Tibial nerve (tissue), 4 donors: ENCODE results near the gene CDPF1. TPM values are rescaled to one million over a fixed set of nuclear protein-coding genes. Genes with fewer than 3 reads are reported as not detected.

Experiments used
- DNase-seq, 2 donors: peaks; one replicate each; pipeline ENCODE4 v3.0.0-alpha.2; 2019; ENCODE audit warnings: low spot score in 2 of 2
- H3K27ac ChIP-seq, 4 donors: fragments of 200-600 bp; sonication (generic) in 3 of 4; one replicate each; pipeline ENCODE4 v1.5.1; 2017 to 2019; ENCODE audit warnings: mild to moderate bottlenecking in 1 of 4
- H3K27me3 ChIP-seq, 2 donors: fragments of 200-600 bp; sonication (generic) in 1 of 2; one replicate each; pipeline versions ENCODE4 v1.5.1 to v1.6.0; 2017 to 2019
- H3K36me3 ChIP-seq, 3 donors: fragments of 200-600 bp; sonication (generic); one replicate each; pipeline ENCODE4 v1.5.1; 2018 to 2019
- H3K4me1 ChIP-seq, 4 donors: fragments of 200-600 bp; sonication (generic) in 3 of 4; one replicate each; pipeline ENCODE4 v1.5.1; 2017 to 2019
- H3K4me3 ChIP-seq, 4 donors: fragments of 200-600 bp; sonication (generic) in 3 of 4; one replicate each; pipeline ENCODE4 v1.5.1; 2017 to 2019; ENCODE audit warnings: mild to moderate bottlenecking in 1 of 4, moderate library complexity in 1 of 4
- H3K9me3 ChIP-seq, 4 donors: fragments of 200-600 bp; sonication (generic) in 3 of 4; one replicate each; pipeline ENCODE4 v1.5.1; 2017 to 2019
- EP300 ChIP-seq, 2 donors: sonication (generic); formaldehyde crosslinking; IDR thresholded peaks; one replicate each; pipeline ENCODE4 v1.6.1; 2017; ENCODE audit warnings: antibody characterized with exemption in 2 of 2, mild to moderate bottlenecking in 1 of 2
- POLR2A ChIP-seq, 2 donors: fragments of 450-650 bp; IDR thresholded peaks; one replicate each; pipeline ENCODE4 v1.6.1; 2017; ENCODE audit warnings: antibody characterized with exemption in 2 of 2, mild to moderate bottlenecking in 2 of 2, moderate library complexity in 2 of 2
- WGBS, 2 donors: methylation state at CpG; one replicate each; pipeline ENCODE4 v1.1.5; 2018; 5-methylcytosine and 5-hydroxymethylcytosine counted together
- total RNA-seq, 4 donors: library from RNA; depleted of rRNA; stranded (reverse); fragments of >200 nt; gene quantifications; one replicate each; pipeline ENCODE4 v1.1.0, GENCODE V29; 2016
- TF ChIP-seq, protein P1 (sequence below), 5 experiments: fragments of 200-600 bp in 3 of 5; fragments of 450-650 bp in 2 of 5; sonication (generic) in 3 of 5; IDR thresholded peaks; one replicate each; pipeline ENCODE4 v1.5.1; 2016 to 2019; ENCODE audit warnings: antibody characterized with exemption in 5 of 5, mild to moderate bottlenecking in 3 of 5, moderate library complexity in 2 of 5

Gene CDPF1
- total RNA-seq, 4 donors from 2014 or later: 7.5 to 22.5 (median 17.4) TPM

DNA sequence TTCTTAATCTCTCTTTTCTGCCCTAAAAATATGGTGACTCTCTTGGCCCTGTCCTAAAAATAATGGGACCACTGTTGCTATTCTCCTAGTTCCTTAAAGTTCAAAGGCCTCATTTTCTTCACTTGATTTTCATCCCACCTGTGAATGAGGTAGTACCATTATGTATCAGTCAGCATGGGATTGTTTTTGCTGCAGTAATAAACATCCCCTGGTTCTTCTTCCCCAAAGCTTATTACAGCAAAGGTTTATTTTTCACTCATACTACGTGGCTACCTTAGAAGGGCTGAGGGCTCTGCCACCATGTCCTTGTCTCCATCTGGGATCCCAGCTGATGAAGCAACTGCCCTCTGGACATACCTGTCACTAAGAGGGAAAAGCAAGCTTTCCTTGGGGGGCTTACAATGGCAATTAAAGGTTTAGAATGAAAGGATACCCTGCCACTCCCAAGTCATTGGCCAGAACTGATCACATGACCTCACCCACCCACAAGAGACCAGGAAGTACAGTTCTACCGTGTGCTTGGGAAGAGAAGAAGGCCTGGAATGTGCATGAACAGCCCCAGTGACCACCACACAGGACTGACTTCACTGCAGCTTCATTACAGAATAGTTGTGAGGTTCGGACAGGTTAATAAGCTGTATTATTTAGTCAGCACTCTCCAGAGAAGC is 25.5 kb upstream of the CDPF1 start:
- Histone ChIP-seq H3K4me1 (peaks cover 0 to 1% (median 0%) of the 10 kb centered on the region in 4 donors), H3K9me3 (no peaks in the 10 kb centered on the region), H3K36me3 (peaks cover 0 to 98% (median 38%) of the 10 kb centered on the region in 3 donors), H3K27ac (no peak overlapping the region), H3K4me3 (no peak overlapping the region), H3K27me3 (no peaks in the 10 kb centered on the region)
- no peak for DNase-seq
- TF ChIP-seq EP300 (IDR thresholded peaks at IDR 0.05): no peak
- TF ChIP-seq, protein P1, sequence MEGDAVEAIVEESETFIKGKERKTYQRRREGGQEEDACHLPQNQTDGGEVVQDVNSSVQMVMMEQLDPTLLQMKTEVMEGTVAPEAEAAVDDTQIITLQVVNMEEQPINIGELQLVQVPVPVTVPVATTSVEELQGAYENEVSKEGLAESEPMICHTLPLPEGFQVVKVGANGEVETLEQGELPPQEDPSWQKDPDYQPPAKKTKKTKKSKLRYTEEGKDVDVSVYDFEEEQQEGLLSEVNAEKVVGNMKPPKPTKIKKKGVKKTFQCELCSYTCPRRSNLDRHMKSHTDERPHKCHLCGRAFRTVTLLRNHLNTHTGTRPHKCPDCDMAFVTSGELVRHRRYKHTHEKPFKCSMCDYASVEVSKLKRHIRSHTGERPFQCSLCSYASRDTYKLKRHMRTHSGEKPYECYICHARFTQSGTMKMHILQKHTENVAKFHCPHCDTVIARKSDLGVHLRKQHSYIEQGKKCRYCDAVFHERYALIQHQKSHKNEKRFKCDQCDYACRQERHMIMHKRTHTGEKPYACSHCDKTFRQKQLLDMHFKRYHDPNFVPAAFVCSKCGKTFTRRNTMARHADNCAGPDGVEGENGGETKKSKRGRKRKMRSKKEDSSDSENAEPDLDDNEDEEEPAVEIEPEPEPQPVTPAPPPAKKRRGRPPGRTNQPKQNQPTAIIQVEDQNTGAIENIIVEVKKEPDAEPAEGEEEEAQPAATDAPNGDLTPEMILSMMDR (IDR thresholded peaks at IDR 0.05): no peak
- no peak for TF ChIP-seq POLR2A (IDR thresholded peaks at IDR 0.05)
- 66 to 72% methylated on average over 3 of the region's 3 CpGs for WGBS, 2 donors

DNA sequence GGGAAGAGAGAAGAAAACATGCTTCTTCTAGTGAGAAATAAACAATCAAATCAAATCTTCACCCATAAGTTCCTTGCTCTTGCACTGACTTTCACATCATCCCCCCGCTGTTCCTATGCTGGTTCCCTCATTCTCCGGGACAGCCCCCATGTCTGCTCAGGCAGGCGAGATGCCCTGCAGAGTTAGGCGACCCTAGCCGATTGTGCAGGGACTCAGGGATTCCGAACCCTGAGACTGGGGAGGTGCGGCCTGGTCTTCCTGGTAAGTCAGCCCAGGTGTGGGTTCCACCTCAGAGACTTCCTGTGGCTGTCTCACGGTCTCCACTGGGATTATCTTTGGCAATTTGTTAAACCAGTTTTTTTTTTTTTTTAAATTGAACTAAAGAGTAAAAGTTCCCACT is 24.3 kb upstream of the CDPF1 start:
- TF ChIP-seq, protein P1 (IDR thresholded peaks at IDR 0.05): no peak
- TF ChIP-seq EP300 (IDR thresholded peaks at IDR 0.05): no peak
- TF ChIP-seq POLR2A (IDR thresholded peaks at IDR 0.05): no peak
- H3K27me3 ChIP-seq: no peaks in the 10 kb centered on the region
- no peaks in the 10 kb centered on the region for H3K9me3 ChIP-seq
- H3K27ac ChIP-seq: no peak overlapping the region
- no peak overlapping the region for H3K4me3 ChIP-seq
- no peak for DNase-seq
- peaks cover 0 to 13% (median 2%) of the 10 kb centered on the region in 4 donors for H3K4me1 ChIP-seq
- H3K36me3 ChIP-seq: peaks cover 0 to 95% (median 35%) of the 10 kb centered on the region in 3 donors
- WGBS, 2 donors: 93 to 96% methylated on average over 8 of the region's 8 CpGs

DNA sequence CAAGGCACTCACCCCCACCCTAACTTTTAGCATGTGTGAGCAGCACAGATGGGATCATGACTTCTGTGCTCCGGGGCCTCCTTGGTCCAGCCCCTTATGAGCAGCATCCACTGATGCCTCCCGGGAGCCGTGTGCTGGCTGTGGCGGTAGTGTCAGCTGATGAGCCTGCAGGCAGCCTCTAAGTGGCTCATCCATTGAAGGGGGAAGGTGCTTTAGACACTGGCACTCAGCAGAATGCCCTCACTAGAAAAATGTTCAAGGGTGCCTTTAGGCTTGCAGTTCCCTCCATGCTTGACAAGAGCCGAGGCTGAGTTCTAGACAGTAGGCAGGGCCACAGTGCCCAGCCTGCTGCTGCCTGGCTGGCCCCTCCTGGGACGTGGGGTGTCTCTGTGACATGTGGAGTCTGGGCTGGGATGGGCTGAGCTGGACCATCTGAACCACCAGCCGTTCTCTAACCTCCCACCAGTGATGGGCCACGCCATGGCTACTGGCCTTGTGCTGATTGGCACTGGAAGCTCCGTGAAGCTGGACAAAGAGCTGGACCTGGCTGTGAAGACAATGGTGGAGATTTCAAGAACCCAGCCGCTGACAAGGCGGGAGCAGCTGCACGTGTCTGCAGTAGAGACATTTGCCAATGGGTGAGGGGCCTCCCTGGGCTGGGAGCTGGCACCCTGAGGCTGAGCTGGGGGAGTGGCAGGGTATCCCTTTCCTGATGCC is 23.5 kb upstream of the CDPF1 start:
- DNase-seq: no peak
- no peak overlapping the region for H3K27ac ChIP-seq
- peaks cover 0 to 21% (median 8%) of the 10 kb centered on the region in 4 donors for H3K4me1 ChIP-seq
- H3K36me3 ChIP-seq: peaks cover 0 to 93% (median 29%) of the 10 kb centered on the region in 3 donors
- no peaks in the 10 kb centered on the region for H3K9me3 ChIP-seq
- H3K4me3 ChIP-seq: no peak overlapping the region
- TF ChIP-seq EP300 (IDR thresholded peaks at IDR 0.05): no peak
- TF ChIP-seq, protein P1 (IDR thresholded peaks at IDR 0.05): no peak
- no peak for TF ChIP-seq POLR2A (IDR thresholded peaks at IDR 0.05)
- WGBS, 2 donors: 88 to 91% methylated on average over 11 to 12 of the region's 12 CpGs
- H3K27me3 ChIP-seq: no peaks in the 10 kb centered on the region

DNA sequence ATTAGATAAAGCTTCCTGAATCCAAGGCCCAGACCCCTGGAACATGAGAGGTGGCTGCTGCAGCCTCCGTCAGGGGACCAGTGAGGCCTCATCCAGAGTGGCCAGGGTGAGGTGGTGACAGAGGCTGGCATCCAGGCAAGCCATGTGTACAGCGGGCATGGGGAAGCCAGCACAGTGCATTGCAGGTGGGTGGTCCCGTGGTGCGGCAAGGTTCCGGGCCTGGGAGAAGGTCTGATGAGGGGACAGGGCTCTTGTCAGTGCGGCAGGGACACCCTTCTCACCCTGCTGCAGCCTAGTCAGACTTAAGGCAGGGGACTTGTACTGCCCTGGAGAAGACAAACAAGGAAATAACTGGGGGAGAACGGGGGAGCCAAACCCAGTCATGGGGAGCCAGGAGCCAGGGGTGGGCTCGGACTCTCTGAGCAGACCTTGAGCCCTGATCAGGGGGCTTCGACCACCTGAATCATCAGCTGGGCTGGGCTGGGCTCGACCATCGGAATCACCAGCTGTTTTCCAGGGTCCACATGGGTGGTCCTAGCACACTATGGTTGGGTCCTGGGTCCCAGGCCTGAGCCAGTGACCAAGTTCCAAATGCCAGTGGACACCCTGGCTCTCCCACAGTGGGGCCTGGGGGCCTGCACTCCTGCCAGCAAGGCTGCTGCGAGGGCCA is 22.8 kb upstream of the CDPF1 start:
- no peak overlapping the region for H3K4me3 ChIP-seq
- no peak overlapping the region for H3K27ac ChIP-seq
- no peak for DNase-seq
- H3K36me3 ChIP-seq: peaks cover 0 to 86% (median 28%) of the 10 kb centered on the region in 3 donors
- WGBS, 2 donors: 85 to 88% methylated on average over 10 to 12 of the region's 12 CpGs
- H3K4me1 ChIP-seq: peaks cover 0 to 25% (median 8%) of the 10 kb centered on the region in 4 donors
- no peaks in the 10 kb centered on the region for H3K27me3 ChIP-seq
- TF ChIP-seq POLR2A (IDR thresholded peaks at IDR 0.05) (no peak), EP300 (IDR thresholded peaks at IDR 0.05) (no peak)
- TF ChIP-seq, protein P1 (IDR thresholded peaks at IDR 0.05): no peak
- H3K9me3 ChIP-seq: no peaks in the 10 kb centered on the region
